SJCRH30 (cell line): Measurements from ENCODE around the gene EMX1. TPM values are rescaled to one million over a fixed set of nuclear protein-coding genes. Genes with fewer than 3 reads are reported as not detected.

ENCODE experiments used
- DNase-seq, 2 experiments: peaks; one replicate each; pipeline ENCODE4 v3.0.0-alpha.2; 2015 to 2020
- H3K27ac ChIP-seq: fragments of 250-450 bp; sonication (Bioruptor Pico); 2 replicates; pipeline ENCODE4 v1.5.1; 2020; ENCODE audit warnings: mild to moderate bottlenecking, moderate library complexity
- H3K27me3 ChIP-seq: fragments of 250-450 bp; sonication (Bioruptor Pico); 2 replicates; pipeline ENCODE4 v1.5.1; 2020; ENCODE audit warnings: mild to moderate bottlenecking, moderate library complexity
- H3K36me3 ChIP-seq: fragments of 250-450 bp; sonication (Bioruptor Pico); 2 replicates; pipeline ENCODE4 v1.5.1; 2020; ENCODE audit warnings: mild to moderate bottlenecking, moderate library complexity
- H3K4me1 ChIP-seq: fragments of 250-450 bp; sonication (Bioruptor Pico); 2 replicates; pipeline ENCODE4 v1.5.1; 2020; ENCODE audit warnings: mild to moderate bottlenecking, moderate library complexity
- H3K4me3 ChIP-seq: fragments of 250-450 bp; sonication (Bioruptor Pico); 2 replicates; pipeline ENCODE4 v1.5.1; 2020; ENCODE audit warnings: mild to moderate bottlenecking, moderate library complexity
- H3K9me3 ChIP-seq: fragments of 250-450 bp; sonication (Bioruptor Pico); replicated peaks from 2 replicates; pipeline ENCODE4 v1.5.1; 2020; ENCODE audit warnings: mild to moderate bottlenecking, moderate library complexity
- total RNA-seq: library from RNA; depleted of rRNA; stranded (reverse); fragments of >200 nt; shearing (Covaris generic); gene quantifications from 2 replicates; pipeline ENCODE4 v1.2.3, GENCODE V29; 2014

EMX1 gene
- total RNA-seq, 1 experiment from 2014 or later: not detected

DNA sequence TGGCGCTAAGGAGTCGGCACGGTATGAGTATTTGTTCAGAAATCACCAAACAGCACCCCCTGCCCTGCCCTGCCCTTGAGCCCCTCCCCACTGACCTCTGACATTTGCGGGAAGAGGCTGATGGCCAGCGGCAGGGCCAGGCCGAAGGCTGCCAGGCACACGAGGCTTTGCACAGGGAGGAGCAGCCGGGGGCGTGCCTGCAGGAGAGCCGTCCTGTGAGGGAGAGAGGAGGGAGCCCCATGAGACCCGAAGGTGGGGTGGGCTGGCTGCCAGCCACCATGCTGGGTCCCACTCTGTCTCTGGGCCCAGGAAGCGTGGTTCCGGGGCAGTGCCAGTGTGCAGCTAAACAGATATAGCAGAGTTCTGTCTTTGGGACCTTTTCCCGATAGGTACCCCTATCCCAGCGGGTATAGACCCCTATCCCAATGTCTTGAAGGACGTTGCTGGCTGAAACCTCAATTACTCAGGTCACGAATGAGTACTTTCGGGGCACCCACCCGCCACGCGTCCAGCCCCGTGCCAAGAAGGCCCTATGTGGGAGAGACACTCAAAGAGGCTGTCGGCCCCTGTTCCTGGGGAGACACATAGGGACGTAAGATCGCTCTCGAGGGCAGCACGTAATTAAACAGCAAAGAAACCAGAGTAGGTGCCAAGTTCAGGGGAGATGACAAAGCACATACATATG, 43.9 kb downstream of the EMX1 start:
- Histone ChIP-seq H3K4me3 (no peak overlapping the region), H3K4me1 (peaks cover 2% of the 10 kb centered on the region; the same call in 1 of the 2 replicates), H3K36me3 (no peaks in the 10 kb centered on the region), H3K9me3 (no peaks in the 10 kb centered on the region), H3K27ac (no peak overlapping the region), H3K27me3 (no peaks in the 10 kb centered on the region)
- no peak for DNase-seq

GRCh38 chr2:72961853-72962468, 44.6 kb downstream of the EMX1 start:
- no peak for DNase-seq
- H3K36me3 ChIP-seq: no peaks in the 10 kb centered on the region
- no peak overlapping the region for H3K27ac ChIP-seq
- H3K4me1 ChIP-seq: peaks cover 2% of the 10 kb centered on the region; the same call in 1 of the 2 replicates
- no peak overlapping the region for H3K4me3 ChIP-seq
- H3K27me3 ChIP-seq: no peaks in the 10 kb centered on the region
- H3K9me3 ChIP-seq: no peaks in the 10 kb centered on the region

GRCh38 chr2:72962911-72963310, 45.6 kb downstream of the EMX1 start:
- no peak overlapping the region for H3K27ac ChIP-seq
- H3K27me3 ChIP-seq: no peaks in the 10 kb centered on the region
- H3K4me1 ChIP-seq: peaks cover 2% of the 10 kb centered on the region; the same call in 1 of the 2 replicates
- H3K4me3 ChIP-seq: no peak overlapping the region
- no peaks in the 10 kb centered on the region for H3K9me3 ChIP-seq
- no peak for DNase-seq
- no peaks in the 10 kb centered on the region for H3K36me3 ChIP-seq

DNA sequence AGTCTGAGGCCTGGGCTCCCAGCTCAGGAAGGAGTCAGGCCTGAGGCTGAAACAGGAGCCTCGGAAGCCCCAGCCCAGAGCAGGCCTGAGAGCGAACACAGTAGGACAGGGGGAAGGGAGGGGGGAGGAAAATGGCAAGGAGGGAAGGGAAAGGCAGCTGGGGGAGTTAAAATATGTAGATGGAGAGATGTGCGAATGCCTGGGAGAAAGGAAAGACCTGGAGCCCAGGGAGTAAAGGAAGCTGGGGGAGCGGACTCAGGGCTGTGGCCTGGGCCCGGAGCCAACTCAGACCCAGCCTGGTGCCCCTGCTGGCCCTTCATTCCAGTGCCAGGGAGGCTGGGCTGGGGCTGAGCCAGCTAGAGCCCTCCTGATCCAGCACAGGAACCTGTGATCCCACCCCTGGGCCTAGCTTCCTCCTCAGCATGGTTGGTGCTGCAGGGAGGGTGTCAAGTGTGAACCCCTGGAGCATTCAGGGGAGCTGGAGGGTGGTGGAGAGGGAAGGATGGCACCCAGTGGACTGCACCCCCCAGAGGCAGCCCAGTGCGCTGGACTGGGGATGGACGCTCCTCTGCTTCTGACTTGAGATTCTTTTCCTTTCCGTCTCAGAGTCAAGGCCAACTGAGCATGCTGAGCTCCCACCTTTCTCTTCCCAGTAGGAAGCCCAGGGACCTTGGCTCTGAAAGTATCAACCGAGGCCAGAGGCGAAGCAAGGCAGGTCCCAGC, 46.3 kb downstream of the EMX1 start:
- Histone ChIP-seq H3K27ac (no peak overlapping the region), H3K4me3 (no peak overlapping the region), H3K27me3 (no peaks in the 10 kb centered on the region), H3K4me1 (peaks cover 2% of the 10 kb centered on the region; the same call in 1 of the 2 replicates), H3K9me3 (no peaks in the 10 kb centered on the region), H3K36me3 (no peaks in the 10 kb centered on the region)
- DNase-seq: peak; percentile 41 to 55

GRCh38 chr2:72964146-72964525, 46.8 kb downstream of the EMX1 start:
- no peak for DNase-seq
- Histone ChIP-seq H3K36me3 (no peaks in the 10 kb centered on the region), H3K27me3 (no peaks in the 10 kb centered on the region), H3K27ac (no peak overlapping the region), H3K4me3 (no peak overlapping the region), H3K4me1 (peaks cover 2% of the 10 kb centered on the region; the same call in 1 of the 2 replicates), H3K9me3 (no peaks in the 10 kb centered on the region)

- H3K27ac ChIP-seq: no peak overlapping the region
- H3K4me1 ChIP-seq: peaks cover 2% of the 10 kb centered on the region; the same call in 1 of the 2 replicates
- no peak for DNase-seq
- no peaks in the 10 kb centered on the region for H3K9me3 ChIP-seq
- H3K4me3 ChIP-seq: no peak overlapping the region
- no peaks in the 10 kb centered on the region for H3K27me3 ChIP-seq
- H3K36me3 ChIP-seq: no peaks in the 10 kb centered on the region
These were observed 47.7 kb downstream of the EMX1 start for GRCh38 chr2:72965016-72965415.

DNA sequence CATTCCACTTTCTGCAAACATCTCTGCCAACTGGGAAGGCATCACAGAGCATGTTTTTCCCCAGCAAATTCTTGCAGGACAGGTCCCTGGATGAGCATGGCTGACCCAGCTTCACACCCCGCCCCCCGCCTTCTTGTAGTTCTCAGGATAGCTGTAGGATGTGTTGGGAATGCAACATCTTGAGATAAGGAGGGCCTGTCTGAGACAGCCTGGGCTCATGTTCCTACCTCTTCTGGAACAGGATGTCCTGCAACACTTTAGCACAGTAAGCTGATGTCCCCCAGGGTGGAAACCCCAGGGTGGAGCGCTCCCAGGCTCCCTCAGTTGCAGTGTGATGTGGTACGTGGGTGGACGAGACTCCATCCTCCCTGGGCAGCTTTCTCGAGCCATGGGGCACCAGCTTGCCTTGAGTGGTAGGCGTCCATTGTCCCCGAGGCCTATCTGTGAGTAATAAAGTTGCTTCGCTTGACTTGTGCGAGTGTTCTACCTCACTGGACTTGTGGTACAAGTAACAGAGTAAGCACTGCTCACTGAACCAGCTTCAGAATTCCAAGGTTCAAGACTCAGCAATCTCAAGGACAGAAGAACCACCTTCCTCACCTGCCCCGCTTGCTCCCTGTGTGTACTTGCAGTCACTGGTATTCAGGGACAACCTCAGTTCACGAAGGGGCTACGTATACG, 48.6 kb downstream of the EMX1 start:
- no peaks in the 10 kb centered on the region for H3K27me3 ChIP-seq
- H3K4me1 ChIP-seq: peaks cover 2% of the 10 kb centered on the region; the same call in 1 of the 2 replicates
- H3K36me3 ChIP-seq: no peaks in the 10 kb centered on the region
- H3K27ac ChIP-seq: no peak overlapping the region
- no peak overlapping the region for H3K4me3 ChIP-seq
- DNase-seq: no peak
- H3K9me3 ChIP-seq: no peaks in the 10 kb centered on the region

GRCh38 chr2:72968286-72968685, 51.0 kb downstream of the EMX1 start:
- H3K27me3 ChIP-seq: no peaks in the 10 kb centered on the region
- H3K9me3 ChIP-seq: no peaks in the 10 kb centered on the region
- peaks cover 9% of the 10 kb centered on the region for H3K4me1 ChIP-seq
- no peak for DNase-seq
- H3K36me3 ChIP-seq: no peaks in the 10 kb centered on the region
- no peak overlapping the region for H3K4me3 ChIP-seq
- no peak overlapping the region for H3K27ac ChIP-seq

DNA sequence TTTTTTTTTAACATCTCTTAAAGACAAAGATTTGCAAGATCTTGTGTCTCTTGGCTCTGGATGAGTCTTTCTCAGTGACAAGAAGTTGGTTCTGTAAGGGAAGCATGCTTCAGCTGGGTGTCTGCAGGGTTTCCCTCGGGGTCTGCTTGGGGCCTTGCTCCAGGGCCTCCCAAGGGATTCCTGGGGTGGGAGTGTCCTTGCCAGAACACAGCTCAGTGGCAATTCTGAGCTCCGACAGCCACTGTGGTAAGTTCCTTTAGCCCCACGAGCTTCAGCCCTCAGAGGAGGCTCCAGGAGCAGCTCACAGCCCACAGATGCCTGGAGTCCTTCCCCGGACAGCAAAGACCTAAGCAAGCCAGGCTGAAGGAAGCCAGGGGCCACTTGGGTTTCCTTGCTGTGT, 52.4 kb downstream of the EMX1 start:
- no peak overlapping the region for H3K4me3 ChIP-seq
- H3K27ac ChIP-seq: no peak overlapping the region
- no peaks in the 10 kb centered on the region for H3K36me3 ChIP-seq
- no peaks in the 10 kb centered on the region for H3K9me3 ChIP-seq
- no peaks in the 10 kb centered on the region for H3K27me3 ChIP-seq
- H3K4me1 ChIP-seq: peaks cover 12% of the 10 kb centered on the region
- DNase-seq: no peak

DNA sequence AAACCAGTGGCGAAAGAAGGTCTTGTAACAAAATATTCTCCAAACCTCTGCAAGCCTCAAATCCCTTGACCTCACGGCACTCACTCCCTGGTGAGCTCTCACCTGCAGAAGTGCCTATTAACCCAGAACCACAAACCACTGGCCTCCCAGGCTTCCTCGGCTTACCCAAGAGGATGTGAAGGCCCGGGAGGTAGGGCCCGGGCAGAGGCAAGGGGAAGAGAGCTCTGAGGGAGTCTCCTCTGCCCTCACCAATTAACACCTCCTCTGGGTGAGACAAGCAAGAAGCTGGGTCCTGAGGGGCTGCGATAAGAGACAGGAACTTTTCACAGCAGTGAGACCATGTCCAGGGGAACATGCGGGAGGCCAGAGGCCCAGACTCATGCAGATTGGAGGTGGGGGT, 53.7 kb downstream of the EMX1 start:
- no peaks in the 10 kb centered on the region for H3K27me3 ChIP-seq
- no peak overlapping the region for H3K27ac ChIP-seq
- no peak for DNase-seq
- peaks cover 12% of the 10 kb centered on the region for H3K4me1 ChIP-seq
- H3K36me3 ChIP-seq: no peaks in the 10 kb centered on the region
- no peak overlapping the region for H3K4me3 ChIP-seq
- no peaks in the 10 kb centered on the region for H3K9me3 ChIP-seq

DNA sequence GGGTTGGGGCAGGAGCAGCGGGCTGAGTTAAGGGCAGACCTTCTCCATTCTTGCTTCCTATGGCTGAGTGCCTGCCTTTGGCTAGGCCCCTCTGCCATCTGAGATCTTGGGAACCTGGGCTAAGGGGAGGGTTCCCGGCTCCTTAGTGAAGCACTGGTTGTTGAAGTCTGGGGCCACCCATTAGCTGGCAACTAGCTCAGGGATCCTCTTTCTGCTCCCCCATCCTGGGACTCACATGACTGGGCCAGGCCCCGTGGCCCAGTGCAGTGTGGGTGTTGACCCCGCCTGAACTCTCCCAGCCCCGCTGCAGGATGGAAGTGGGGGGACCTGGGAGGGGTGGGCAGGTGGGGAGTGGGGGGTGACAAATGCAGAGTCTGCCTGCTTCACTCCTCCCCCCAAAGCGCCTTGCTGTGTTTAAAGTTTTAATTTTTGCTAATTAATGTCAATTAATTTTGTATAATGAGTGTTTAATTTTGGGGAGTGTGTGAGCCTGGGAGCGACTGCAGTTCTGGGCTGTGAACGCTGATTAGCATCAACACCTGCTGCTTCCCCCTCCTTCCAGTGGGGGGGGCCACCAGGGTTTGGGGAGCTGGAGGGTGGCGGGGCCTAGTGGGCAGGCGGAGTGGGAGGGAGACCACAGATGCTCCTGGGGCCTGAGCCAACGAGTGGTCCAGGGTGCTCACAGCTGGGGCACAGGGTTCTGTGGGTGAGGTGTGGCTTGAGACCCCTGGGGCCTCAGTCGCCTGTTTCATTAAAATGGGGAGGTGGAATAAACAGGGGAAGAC, 55.2 kb downstream of the EMX1 start:
- Histone ChIP-seq H3K36me3 (no peaks in the 10 kb centered on the region), H3K4me3 (no peak overlapping the region), H3K4me1 (peaks cover 12% of the 10 kb centered on the region), H3K9me3 (no peaks in the 10 kb centered on the region), H3K27ac (no peak overlapping the region), H3K27me3 (no peaks in the 10 kb centered on the region)
- DNase-seq: peak; percentile 65 to 74

- Histone ChIP-seq H3K27ac (no peak overlapping the region), H3K4me3 (no peak overlapping the region), H3K4me1 (peaks cover 12% of the 10 kb centered on the region), H3K9me3 (no peaks in the 10 kb centered on the region), H3K36me3 (no peaks in the 10 kb centered on the region), H3K27me3 (no peaks in the 10 kb centered on the region)
- no peak for DNase-seq
These were observed 55.8 kb downstream of the EMX1 start for GRCh38 chr2:72973137-72973535.

- H3K4me3 ChIP-seq: no peak overlapping the region
- H3K27me3 ChIP-seq: no peaks in the 10 kb centered on the region
- DNase-seq: peak; percentile 77 to 91
These were observed 56.5 kb downstream of the EMX1 start for GRCh38 chr2:72973566-72974435.

GRCh38 chr2:72974436-72974754, 57.1 kb downstream of the EMX1 start:
- no peaks in the 10 kb centered on the region for H3K9me3 ChIP-seq

More at GRCh38 chr2:72973566-72974435, 56.5 kb downstream of the EMX1 start:
- H3K4me1 ChIP-seq: peaks cover 12% of the 10 kb centered on the region
- no peaks in the 10 kb centered on the region for H3K36me3 ChIP-seq
- H3K27ac ChIP-seq: no peak overlapping the region
- H3K9me3 ChIP-seq: no peaks in the 10 kb centered on the region

More at GRCh38 chr2:72974436-72974754, 57.1 kb downstream of the EMX1 start:
- Histone ChIP-seq H3K4me1 (peaks cover 12% of the 10 kb centered on the region), H3K4me3 (no peak overlapping the region), H3K27me3 (no peaks in the 10 kb centered on the region), H3K27ac (no peak overlapping the region), H3K36me3 (no peaks in the 10 kb centered on the region)
- DNase-seq: no peak
